Natural killer cell (primary cell): ENCODE measurements around the gene FCHSD1. TPM values are rescaled to one million over a fixed set of nuclear protein-coding genes. Genes with fewer than 3 reads are reported as not detected.

Source experiments
- ATAC-seq, 3 donors: fragments of 150-1000 bp in 2 of 3; fragments of 200-7000 bp in 1 of 3; cut with Tn5 transposase; 1 replicate in 1 of 3; 2 replicates in 2 of 3; pipeline ENCODE4 v1.10.0; 2021; ENCODE audit warnings: mild to moderate bottlenecking in 2 of 3, moderate library complexity in 2 of 3
- DNase-seq, 2 donors: peaks; one replicate each; pipeline versions ENCODE4 v3.0.0 to v3.0.0-alpha.2; 2013 to 2021; ENCODE audit warnings: mixed read lengths in 1 of 2
- H3K27ac ChIP-seq: one replicate; pipeline ENCODE4 v1.5.1; 2013; ENCODE audit warnings: mild to moderate bottlenecking, low read length
- H3K27me3 ChIP-seq: one replicate; pipeline ENCODE4 v1.6.1; 2013; ENCODE audit warnings: low read length; ENCODE audit not compliant: control insufficient read depth, insufficient read depth
- H3K36me3 ChIP-seq: one replicate; pipeline ENCODE4 v1.6.1; 2013; ENCODE audit warnings: low read length; ENCODE audit not compliant: control insufficient read depth, insufficient read depth
- H3K4me1 ChIP-seq: one replicate; pipeline ENCODE4 v1.6.1; 2013; ENCODE audit warnings: low read length; ENCODE audit not compliant: control insufficient read depth, insufficient read depth
- H3K4me3 ChIP-seq: one replicate; pipeline ENCODE4 v1.5.1; 2013; ENCODE audit warnings: low read length
- H3K9me3 ChIP-seq: one replicate; pipeline ENCODE4 v1.6.1; 2013; ENCODE audit warnings: low read length; ENCODE audit not compliant: control insufficient read depth, insufficient read depth
- H3K27ac Mint-ChIP-seq, 2 donors: one replicate each; pipeline ENCODE4 v1.8.0; 2022; ENCODE audit warnings: mild to moderate bottlenecking in 2 of 2, mixed read lengths in 2 of 2, moderate library complexity in 1 of 2
- H3K27me3 Mint-ChIP-seq, 2 donors: one replicate each; pipeline ENCODE4 v1.8.0; 2022; ENCODE audit warnings: low read depth in 2 of 2, mixed read lengths in 2 of 2
- H3K36me3 Mint-ChIP-seq: one replicate; pipeline ENCODE4 v1.8.0; 2022; ENCODE audit warnings: mixed read lengths
- H3K4me1 Mint-ChIP-seq, 2 donors: one replicate each; pipeline ENCODE4 v1.8.0; 2022; ENCODE audit warnings: mixed read lengths in 2 of 2
- H3K4me3 Mint-ChIP-seq: one replicate; pipeline ENCODE4 v1.8.0; 2022; ENCODE audit warnings: mild to moderate bottlenecking, moderate library complexity, mixed read lengths
- H3K9me3 Mint-ChIP-seq, 2 donors: one replicate each; pipeline ENCODE4 v1.8.0; 2022; ENCODE audit warnings: mixed read lengths in 2 of 2
- CTCF ChIP-seq: fragments of 200-600 bp; IDR thresholded peaks from one replicate; pipeline ENCODE4 v1.8.0; 2022; ENCODE audit warnings: antibody characterized with exemption
- WGBS: methylation state at CpG from one replicate; pipeline ENCODE4 v1.1.7; 2013; ENCODE audit warnings: missing lambda C conversion rate; ENCODE audit not compliant: insufficient coverage; 5-methylcytosine and 5-hydroxymethylcytosine counted together
- intact Hi-C: fragments of 100-400 bp; cut with micrococcal nuclease; formaldehyde crosslinking; loops from one replicate; pipeline ENCODE4 v1.14.2; 2022
- total RNA-seq, 4 donors: library from RNA; stranded (reverse); fragments of 120-200 nt in 1 of 4; gene quantifications; one replicate each; pipeline versions ENCODE4 v1.2.3 to v1.2.4, GENCODE V29; 2013 to 2022

FCHSD1 gene
- total RNA-seq, 3 donors from 2014 or later (not counting 1 experiment from before 2014, with no cell fraction given), result 134 to 155 (median 147) TPM

GRCh38 chr5:141639357-141640050 is 11.7 kb downstream of the FCHSD1 start:
- no peak overlapping the region for H3K27ac Mint-ChIP-seq
- peaks cover 22 to 30% of the 10 kb centered on the region in 2 donors for H3K4me1 Mint-ChIP-seq

GRCh38 chr5:141638771-141639170 is 12.4 kb downstream of the FCHSD1 start:
- intact Hi-C loops, result loop anchor here (5.0 kb wide), 2 partner anchors 44 to 46 kb away; partner anchors contain the start of gene ARAP3
- H3K4me1 ChIP-seq, result peaks cover 30% of the 10 kb centered on the region

More at GRCh38 chr5:141639357-141640050, 11.7 kb downstream of the FCHSD1 start:
- Histone ChIP-seq H3K9me3 (no peaks in the 10 kb centered on the region), H3K36me3 (peaks cover 12% of the 10 kb centered on the region), H3K4me1 (peaks cover 30% of the 10 kb centered on the region), H3K27me3 (no peaks in the 10 kb centered on the region), H3K4me3 (no peak overlapping the region), H3K27ac (no peak overlapping the region)
- TF ChIP-seq CTCF, result no peak
- no peaks in the 10 kb centered on the region for H3K36me3 Mint-ChIP-seq
- no peak for DNase-seq
- H3K4me3 Mint-ChIP-seq, result no peak overlapping the region
- no peaks in the 10 kb centered on the region for H3K9me3 Mint-ChIP-seq
- intact Hi-C loops, result loop anchor here (5.0 kb wide), 2 partner anchors 43 to 47 kb away; partner anchors contain the start of gene ARAP3
- ATAC-seq, result no peak
- H3K27me3 Mint-ChIP-seq, result no peaks in the 10 kb centered on the region
- WGBS, result 97% methylated on average over 12 of the region's 12 CpGs

GRCh38 chr5:141637767-141638419 is 13.3 kb downstream of the FCHSD1 start:
- peaks cover 30% of the 10 kb centered on the region for H3K4me1 ChIP-seq
- ATAC-seq (peak; percentile 40 to 41 (median 40)), DNase-seq (peak; percentile 45 to 79)
- TF ChIP-seq CTCF, result peak; percentile 59
- Mint-ChIP-seq H3K4me1 (peaks cover 22 to 36% of the 10 kb centered on the region in 2 donors), H3K27ac (peak overlapping the region; percentile 8 to 84), H3K27me3 (no peaks in the 10 kb centered on the region), H3K4me3 (peak overlapping the region; percentile 86), H3K36me3 (no peaks in the 10 kb centered on the region), H3K9me3 (no peaks in the 10 kb centered on the region)
- peaks cover 6% of the 10 kb centered on the region for H3K36me3 ChIP-seq
- 7% methylated on average over 40 of the region's 40 CpGs for whole genome bisulfite sequencing
- H3K4me3 ChIP-seq, result peak overlapping the region; percentile 87
- no peaks in the 10 kb centered on the region for H3K27me3 ChIP-seq
- intact Hi-C loops, result loop anchor here (2.0 to 5.0 kb wide), 3 partner anchors 19 to 46 kb away; partner anchors contain the start of genes ARAP3 and DIAPH1
- peak overlapping the region; percentile 15 for H3K27ac ChIP-seq
- H3K9me3 ChIP-seq, result no peaks in the 10 kb centered on the region

More at GRCh38 chr5:141638771-141639170, 12.4 kb downstream of the FCHSD1 start:
- peak overlapping the region; percentile 86 for H3K4me3 Mint-ChIP-seq
- no peak for TF ChIP-seq CTCF
- H3K36me3 Mint-ChIP-seq, result no peaks in the 10 kb centered on the region
- Histone ChIP-seq H3K27ac (no peak overlapping the region), H3K9me3 (no peaks in the 10 kb centered on the region), H3K27me3 (no peaks in the 10 kb centered on the region), H3K4me3 (no peak overlapping the region), H3K36me3 (peaks cover 7% of the 10 kb centered on the region)
- no peak for DNase-seq
- H3K9me3 Mint-ChIP-seq, result no peaks in the 10 kb centered on the region
- H3K4me1 Mint-ChIP-seq, result peaks cover 22 to 36% of the 10 kb centered on the region in 2 donors
- peak overlapping the region in 1 of 2 donors; percentile 8 for H3K27ac Mint-ChIP-seq
- no peak for ATAC-seq
- H3K27me3 Mint-ChIP-seq, result no peaks in the 10 kb centered on the region
- 94% methylated on average over 2 of the region's 2 CpGs for WGBS
